GM21381 (cell line): Measurements from ENCODE around the gene RNF222.
"Not testable (repeated sequence)": the region's sequence is repeated elsewhere in the genome, so short reads cannot be mapped to it uniquely, and the experiment has no call there.

Experiments
- ATAC-seq: cut with Tn5 transposase; IDR thresholded peaks from one replicate; pipeline ENCODE4 v1.9.1; 2021; ENCODE audit warnings: mild to moderate bottlenecking, moderate library complexity; ENCODE audit not compliant: unreplicated experiment

The RNF222 gene

DNA sequence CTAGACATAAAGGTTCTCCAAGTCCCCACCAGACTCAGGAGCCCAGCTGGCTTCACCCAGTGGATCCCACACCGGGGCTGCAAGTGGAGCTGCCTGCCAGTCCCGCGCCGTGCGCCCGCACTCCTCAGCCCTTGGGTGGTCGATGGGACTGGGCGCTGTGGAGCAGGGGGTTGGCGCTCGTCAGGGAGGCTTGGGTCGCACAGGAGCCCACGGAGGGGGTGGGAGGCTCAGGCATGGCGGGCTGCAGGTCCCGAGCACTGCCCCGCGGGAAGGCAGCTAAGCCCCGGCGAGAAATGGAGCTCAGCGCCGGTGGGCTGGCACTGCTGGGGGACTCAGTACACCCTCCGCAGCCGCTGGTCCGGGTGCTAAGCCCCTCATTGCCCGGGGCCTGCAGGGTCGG is 50.6 kb downstream of the RNF222 start:
- not testable (repeated sequence) for ATAC-seq

DNA sequence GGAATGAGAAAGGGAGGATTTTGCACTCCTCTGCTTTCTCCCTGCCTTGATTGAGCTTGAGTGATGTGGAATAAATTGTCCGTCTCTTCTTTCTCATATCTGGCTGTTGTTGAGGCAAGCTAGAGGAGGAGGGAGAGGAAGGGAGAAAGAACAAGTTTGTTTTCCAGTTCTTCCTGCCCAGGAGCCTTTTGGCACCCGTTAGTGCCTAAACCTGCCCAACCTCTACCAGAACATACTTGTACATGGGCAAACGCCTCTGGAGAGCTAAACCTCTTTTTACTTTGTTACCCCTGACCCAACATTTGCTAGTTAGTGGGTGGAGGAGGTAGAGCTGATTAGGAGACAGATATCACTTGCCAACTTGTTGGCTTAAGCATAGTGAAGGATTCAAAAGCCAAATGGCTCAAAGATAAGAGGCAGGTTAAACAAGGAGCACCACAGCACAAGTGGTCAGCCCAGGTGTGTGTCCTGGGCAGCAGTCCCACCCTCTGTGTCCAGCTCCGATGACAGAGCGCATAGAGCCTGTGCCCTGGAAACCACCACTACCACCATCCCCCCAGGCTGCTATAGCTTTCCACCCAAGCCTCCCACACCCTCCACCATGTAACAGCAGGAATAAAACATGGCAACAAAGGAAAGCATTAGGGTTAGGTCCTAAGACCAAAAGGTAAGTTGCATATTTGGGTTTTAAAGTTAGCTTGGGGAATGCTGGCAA is 51.5 kb downstream of the RNF222 start:
- ATAC-seq = no peak

DNA sequence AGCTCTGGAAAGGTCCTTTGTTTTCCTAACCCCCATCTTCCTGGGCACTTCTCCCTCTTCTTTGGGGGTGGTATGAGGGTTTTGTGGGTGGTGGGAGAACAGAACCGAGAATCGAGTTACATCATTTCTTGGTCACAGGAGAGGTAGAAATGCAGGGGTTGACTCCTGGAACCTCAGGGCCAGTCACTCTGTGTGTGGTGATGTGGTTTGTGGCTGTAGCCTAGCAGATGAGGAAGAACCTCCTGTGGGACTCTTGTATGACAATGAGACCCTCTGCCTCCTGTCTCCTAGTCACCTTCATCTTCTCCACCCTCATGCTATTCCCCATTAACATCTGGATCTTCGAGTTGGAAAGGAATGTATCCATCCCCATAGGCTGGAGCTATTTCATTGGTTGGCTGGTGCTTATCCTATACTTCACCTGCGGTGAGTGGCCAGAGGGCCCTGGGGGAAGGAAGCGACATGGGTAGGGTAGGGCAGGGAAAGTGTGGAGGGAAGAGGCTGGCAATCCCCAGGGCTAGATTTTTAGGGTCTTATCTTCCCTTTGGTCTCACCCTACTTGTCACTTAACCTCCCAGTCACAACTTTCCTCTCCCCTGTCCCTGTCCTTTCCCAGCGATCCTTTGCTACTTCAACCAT is 52.5 kb downstream of the RNF222 start:
- ATAC-seq = no peak

DNA sequence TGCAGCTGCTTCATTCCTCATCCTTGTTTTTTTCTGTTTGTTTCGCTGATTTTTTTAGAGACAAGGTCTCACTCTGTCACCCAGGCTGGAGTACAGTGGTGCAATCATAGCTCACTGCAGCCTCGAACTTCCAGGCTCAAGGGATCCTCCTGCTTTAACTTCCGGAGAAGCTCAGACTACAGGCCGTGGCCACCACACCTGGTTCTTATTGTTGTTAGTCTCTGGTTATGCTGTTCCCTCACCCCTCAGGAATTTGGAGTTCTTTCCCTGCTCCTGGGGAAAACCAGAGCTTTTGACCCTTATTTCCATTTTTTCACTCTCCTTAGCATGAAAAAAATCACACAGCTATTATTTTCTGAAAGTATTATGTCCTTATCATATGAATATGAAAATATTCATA is 56.2 kb downstream of the RNF222 start:
- no peak for ATAC-seq
